DMS 273 treated with DMSO at 0.1 percent for 48 hours (cell line): ENCODE data around the gene PARVA.
A peak's percentile ranks its signal among the peaks of the same experiment; 100 is the strongest.

Experiments used
- DNase-seq: peaks from one replicate; lab custom pipeline; 2025; lab: John Stamatoyannopoulos, UW

The PARVA gene

DNA sequence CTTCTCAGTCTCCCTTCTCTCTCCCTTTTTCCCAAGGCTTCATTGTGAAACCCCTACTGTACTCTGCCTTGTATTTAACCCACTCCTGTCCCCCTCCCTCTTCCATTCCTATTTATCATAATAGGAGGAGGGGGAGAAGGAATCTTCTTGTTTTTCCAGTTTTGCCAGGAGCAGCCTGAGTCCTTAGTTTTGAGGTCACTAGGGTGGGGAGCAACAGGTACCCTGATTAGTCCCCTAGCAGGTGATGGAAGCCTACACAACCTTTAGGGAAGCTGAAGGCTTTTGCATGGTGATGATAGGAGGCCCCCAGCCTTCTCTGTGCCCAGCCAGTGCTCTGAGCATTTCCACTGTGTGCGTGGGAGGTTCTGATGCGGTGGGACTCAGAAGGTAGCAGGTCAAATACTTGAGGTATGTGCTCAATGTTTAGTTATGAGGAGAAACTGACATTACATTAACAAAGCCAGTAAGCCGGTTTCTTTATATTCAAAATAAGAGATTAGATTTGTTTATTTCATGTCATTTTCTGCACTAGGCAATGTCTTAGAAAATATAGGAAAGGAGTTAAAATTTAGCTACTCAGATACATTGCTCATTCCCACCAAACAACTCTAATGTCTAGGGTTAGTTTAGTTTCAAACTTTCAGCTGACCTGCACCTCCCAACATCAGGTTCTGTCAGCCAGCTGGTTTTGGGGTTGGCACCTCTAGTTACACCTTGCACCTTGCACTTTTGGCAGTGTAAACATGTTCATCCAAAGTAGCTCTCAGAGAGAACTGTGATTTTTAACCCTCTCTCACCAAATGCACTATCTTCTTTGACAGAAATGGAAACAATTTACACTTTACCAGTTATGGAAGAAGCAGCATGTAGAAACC is 26.0 kb downstream of the PARVA start:
- DNase-seq = no peak

DNA sequence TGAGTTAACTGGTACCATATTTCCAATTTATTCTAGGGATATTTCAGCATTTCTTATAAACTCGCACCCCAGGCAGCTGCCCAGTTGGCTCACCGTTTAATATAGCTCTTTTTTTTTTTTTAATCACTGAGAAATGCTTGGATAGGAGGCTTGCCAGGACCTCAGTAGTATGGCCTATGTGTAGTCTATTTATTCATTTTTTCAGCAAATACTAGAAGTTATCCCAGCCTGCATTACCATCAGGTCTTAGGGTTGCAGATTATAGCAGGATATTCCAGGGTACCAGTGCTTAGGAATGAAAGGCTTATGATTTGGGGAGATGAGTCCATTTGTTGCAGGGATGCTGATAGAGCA is 26.6 kb downstream of the PARVA start:
- no peak for DNase-seq

DNA sequence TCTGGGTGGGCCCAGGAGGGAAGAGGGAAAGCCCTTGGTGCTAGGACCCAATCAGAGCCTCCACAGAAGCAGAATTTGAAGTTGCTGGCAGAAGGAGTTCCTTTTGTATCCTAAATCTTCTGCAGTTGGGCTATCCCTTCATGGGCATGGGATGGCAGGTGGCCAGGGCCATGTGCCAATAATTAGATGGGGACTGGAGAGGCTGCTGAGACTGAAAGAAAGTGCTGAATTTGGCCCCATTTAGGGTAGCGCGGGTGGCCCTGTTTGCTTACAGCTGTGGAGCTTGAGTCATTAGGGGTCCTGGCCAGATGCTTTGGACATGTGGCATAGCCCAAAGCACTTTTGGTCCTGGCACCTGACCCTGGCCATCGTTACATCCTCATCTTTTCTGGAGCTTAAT is 27.1 kb downstream of the PARVA start:
- peak; percentile 48 for DNase-seq

- DNase-seq = no peak
Observed at GRCh38 chr11:12408156-12408770, 30.9 kb downstream of the PARVA start.

DNA sequence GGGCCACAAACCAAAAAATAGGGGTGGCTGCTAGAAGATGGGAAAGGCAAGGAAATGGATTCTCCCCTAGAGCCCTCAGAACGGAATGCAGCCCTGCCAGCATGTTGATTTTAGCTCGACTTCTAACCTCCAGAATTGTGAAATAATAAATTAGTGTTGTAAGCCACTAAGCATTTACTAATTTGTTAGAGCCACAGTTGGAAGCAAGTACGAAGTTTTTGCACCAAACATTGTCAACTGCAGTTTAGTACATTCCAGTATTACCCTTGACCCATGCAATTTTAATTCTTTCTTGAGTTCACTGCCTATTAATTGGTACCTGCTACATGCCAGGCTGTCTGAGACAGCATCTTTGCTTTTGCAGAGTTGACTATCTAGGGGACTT is 32.2 kb downstream of the PARVA start:
- no peak for DNase-seq

DNA sequence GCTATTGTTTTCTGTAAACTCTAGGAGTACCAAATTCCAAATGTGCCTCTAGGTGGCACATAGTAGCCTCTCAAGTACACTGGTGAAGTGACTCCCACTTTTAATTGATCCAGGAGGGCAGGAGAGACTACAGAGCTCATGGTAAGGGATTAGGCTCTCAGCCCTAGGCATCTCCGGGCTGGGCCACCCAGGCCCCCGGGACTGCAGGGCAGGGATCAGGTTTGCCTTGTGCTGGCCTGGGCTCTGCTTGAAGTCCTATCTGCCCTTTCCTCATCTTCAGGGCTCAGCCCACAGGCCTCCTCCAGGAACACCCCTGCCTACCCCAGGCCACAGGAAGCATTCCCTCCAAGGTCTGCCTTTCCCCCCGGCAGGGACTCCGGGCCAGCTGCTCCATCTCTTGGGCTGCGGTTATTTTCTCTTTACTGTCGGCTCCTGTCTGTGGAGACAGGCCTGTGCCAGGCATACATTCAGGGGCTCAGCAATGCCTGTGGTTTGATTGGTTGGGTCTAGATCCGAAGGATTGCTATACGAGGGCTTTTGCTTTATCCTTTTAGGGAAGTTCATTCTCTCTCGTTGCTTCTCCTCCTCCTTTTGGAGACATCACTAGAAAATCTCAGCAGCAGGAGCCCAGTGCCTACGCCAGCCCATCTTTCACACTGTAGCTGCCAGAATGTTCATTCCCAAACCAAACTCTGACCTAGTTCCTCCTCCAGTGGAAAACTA is 32.8 kb downstream of the PARVA start:
- DNase-seq = peak; percentile 27

DNA sequence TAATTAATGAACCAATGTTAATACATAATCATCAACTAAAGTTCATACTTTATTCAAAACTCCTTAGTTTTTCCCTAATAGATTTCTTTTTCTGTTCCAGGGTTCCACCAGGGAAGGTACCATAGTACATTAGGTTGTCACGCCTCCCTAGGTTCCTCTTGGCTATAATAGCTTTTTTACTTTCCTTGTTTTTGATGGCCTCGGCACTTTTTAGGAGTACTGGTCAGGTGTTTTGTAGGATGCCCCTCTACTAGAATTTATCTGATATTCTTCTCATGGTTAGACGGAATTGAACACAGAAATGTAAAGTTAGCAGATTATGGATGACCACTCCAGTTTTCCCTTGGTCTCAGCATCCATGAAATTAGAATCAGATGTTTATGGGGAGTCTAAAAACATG is 34.0 kb downstream of the PARVA start:
- no peak for DNase-seq

GRCh38 chr11:12411806-12412727 is 34.7 kb downstream of the PARVA start:
- peak; percentile 42 for DNase-seq

GRCh38 chr11:12413141-12414052 is 36.0 kb downstream of the PARVA start:
- no peak for DNase-seq

DNA sequence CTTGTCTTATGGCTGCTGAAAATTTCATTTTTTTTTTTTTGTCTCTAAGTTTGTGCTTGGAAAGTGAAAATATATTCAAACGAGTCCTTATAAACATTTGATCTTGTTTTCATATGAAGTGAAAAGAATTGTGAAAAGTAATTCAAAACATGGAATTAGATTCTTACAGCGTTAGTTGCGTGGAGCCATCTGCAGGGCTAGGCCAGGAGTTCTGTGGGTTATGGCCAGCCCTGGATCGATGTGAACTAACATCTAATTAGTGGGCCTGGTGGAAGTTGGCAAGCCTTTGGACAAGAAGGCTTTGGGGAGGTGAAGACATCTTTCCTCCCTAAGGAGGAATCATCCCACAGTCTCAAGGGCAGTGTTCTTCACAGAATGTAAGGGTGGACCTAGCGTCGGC is 37.2 kb downstream of the PARVA start:
- no peak for DNase-seq

DNA sequence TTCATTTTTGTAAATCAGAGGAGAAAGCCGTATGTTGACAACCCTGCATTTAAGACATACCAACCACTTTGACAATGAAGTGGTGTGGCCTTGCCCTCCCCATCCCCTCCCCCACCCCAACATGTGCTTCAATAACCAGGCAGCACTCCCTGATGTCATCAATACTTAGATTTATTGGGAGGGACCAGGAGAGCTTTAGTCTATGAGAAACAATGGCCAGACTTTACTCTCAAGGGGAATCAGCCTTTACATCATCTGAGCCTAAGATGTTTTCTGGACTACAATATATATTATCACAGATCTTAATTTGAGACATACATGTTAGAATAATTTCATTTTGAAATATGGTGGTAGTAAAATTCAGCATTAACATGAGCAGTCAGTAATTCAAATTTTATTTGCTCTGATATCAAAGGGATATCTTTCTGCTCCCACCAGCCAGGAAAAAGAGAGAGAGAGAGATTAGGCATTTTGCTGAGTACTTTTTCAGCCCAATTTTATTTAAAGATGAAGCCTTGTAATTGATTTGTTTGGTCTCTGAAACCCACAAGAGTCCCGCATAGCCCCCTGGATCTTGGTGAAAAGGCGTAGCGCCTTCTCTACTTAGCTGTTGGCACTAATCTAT is 38.1 kb downstream of the PARVA start:
- DNase-seq = no peak

GRCh38 chr11:12416552-12416951 is 39.2 kb downstream of the PARVA start:
- no peak for DNase-seq

DNA sequence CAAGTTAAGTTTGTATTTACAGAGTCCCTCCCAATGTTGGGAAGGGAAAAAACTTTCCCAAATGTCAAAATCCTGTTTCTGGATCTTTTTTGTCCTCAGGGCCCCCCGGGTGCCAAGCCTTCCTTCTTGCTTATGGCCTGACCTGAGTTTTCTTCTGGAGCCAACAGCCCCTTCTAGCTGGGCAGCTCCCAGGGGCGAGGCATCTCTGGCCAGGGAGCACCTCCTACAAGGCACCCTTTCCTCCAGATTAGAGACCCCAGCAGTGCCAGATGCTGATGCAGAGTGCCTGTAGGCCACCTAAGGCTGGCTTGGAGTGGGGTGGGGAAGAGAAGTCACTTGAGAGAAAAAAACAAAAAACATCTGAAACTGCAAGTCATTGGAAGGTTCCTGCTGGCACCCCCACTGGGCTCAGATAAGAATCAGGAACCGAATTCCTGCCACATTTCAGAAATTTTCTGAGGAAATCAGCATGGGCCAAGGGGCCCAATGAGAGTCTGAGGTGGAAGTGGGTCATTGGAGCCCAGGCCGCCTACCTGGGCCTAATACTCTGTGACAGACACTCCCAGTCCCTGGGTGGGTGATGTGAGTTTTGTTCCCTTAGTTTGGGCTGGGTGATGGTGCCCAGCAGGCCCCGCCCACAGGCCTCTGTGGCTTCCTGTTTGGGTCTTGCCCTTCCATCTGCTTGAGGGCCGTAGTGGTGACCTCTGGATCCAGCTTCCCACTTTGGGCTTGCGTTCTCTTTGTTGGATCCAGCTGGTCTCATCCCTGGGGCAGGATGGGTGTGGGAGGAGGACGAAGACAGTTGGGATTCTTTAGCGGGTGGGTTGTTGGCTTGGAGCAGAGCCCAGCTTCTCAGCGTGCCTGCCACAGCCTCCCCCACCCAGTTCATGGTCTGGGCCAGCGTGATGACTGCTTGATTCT is 40.6 kb downstream of the PARVA start:
- DNase-seq = peak; percentile 67

GRCh38 chr11:12420040-12420439 is 42.7 kb downstream of the PARVA start:
- DNase-seq = no peak

DNA sequence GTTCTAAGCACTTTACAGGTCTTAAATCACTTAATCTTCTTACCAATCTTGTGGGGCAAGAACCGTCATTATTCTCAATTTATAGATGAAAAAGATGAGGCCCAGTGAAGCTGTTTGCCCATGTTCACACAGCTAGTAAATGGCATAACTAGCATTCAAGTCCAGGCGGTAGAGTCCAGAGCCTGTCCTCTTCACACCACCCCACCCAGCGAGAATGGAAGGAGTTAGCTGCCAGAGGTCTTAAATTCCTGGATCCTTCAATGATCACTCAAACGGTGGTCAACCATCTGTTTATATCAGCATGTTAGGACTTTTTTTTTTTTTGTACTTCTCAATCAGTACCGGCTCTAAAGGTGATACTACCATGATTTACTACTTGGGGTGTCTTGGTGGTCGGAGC is 43.3 kb downstream of the PARVA start:
- DNase-seq = no peak

- DNase-seq = no peak
Observed at GRCh38 chr11:12421386-12421785, 44.0 kb downstream of the PARVA start.

GRCh38 chr11:12426176-12426575 is 48.8 kb downstream of the PARVA start:
- no peak for DNase-seq

DNA sequence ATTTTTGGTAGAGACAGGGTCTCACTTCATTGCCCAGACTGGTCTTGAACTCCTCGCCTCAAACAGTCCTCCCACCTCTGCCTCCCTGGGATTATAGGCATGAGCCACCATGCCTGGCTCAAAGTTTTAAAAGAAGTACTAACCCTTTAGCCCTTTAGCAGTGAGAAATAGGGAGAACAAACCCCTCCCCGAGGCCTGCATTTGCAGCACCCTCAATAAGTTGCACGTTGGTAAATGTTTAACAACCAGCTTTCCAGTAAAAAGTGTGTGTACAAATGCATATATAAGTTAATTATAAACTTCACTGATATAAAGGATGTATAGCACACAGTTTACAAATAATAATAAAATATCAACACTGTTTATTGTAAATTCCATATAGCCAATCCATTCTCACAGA is 51.8 kb downstream of the PARVA start:
- DNase-seq = no peak

GRCh38 chr11:12430351-12430750 is 53.0 kb downstream of the PARVA start:
- DNase-seq = no peak
